ENCODE measurements around the gene TAS1R2. TPM values are rescaled to one million over a fixed set of nuclear protein-coding genes. Genes with fewer than 3 reads are reported as not detected.

The TAS1R2 gene
- total and polyA plus RNA-seq, 2 of the 13 experiments (the other 11 are each of a cell fraction or from before 2014, with no cell fraction given) = not detected

GRCh38 chr1:18875107-18875795, 15.8 kb upstream of the TAS1R2 start (continued):
- no peak for TF ChIP-seq NONO (IDR thresholded peaks at IDR 0.05)
- TF ChIP-seq NONO (CRISPR knock-in tag; conservative IDR thresholded peaks at IDR 0.05) = 0 out of 2 replicates have a peak, but pooled peaks have one; percentile 19
- TF ChIP-seq NFIC (IDR thresholded peaks at IDR 0.05; ENCODE audit: low read length) = no peak
- no peak for TF ChIP-seq SP5 (CRISPR knock-in tag; IDR thresholded peaks at IDR 0.05; ENCODE audit: borderline replicate concordance, low read depth)
- no peak for TF ChIP-seq PLRG1 (conservative IDR thresholded peaks at IDR 0.05)
- TF ChIP-seq CREB3 (CRISPR knock-in tag; IDR thresholded peaks at IDR 0.05) = no peak
- TF ChIP-seq HNF1B (CRISPR knock-in tag; IDR thresholded peaks at IDR 0.05) = 0 out of 2 replicates have a peak, but pooled peaks have one; percentile 14
- TF ChIP-seq STAG1 (CRISPR knock-in tag; IDR thresholded peaks at IDR 0.05) = peak; percentile 58
- TF ChIP-seq U2AF2 (IDR thresholded peaks at IDR 0.05; ENCODE audit: low read depth, low read length) = no peak
- TF ChIP-seq KLF12 (CRISPR knock-in tag; IDR thresholded peaks at IDR 0.05; ENCODE audit: borderline replicate concordance) = no peak
- TF ChIP-seq ZNF772 (CRISPR knock-in tag; IDR thresholded peaks at IDR 0.05) = no peak
- peak; percentile 39 for TF ChIP-seq RBM39 (IDR thresholded peaks at IDR 0.05; ENCODE audit: low read depth, low read length, poor library complexity, severe bottlenecking)
- no peak for TF ChIP-seq ZMYM2 (CRISPR knock-in tag; IDR thresholded peaks at IDR 0.05)

Measured in HepG2 (cell line).